ENCODE results near the gene PLTP. TPM values are rescaled to one million over a fixed set of nuclear protein-coding genes. Genes with fewer than 3 reads are reported as not detected.
"Not testable (repeated sequence)": the region's sequence is repeated elsewhere in the genome, so short reads cannot be mapped to it uniquely, and the experiment has no call there.

PLTP gene, protein sequence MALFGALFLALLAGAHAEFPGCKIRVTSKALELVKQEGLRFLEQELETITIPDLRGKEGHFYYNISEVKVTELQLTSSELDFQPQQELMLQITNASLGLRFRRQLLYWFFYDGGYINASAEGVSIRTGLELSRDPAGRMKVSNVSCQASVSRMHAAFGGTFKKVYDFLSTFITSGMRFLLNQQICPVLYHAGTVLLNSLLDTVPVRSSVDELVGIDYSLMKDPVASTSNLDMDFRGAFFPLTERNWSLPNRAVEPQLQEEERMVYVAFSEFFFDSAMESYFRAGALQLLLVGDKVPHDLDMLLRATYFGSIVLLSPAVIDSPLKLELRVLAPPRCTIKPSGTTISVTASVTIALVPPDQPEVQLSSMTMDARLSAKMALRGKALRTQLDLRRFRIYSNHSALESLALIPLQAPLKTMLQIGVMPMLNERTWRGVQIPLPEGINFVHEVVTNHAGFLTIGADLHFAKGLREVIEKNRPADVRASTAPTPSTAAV
- 1,000 to 10,000 TPM in 1 of 4 donors, 100 to 1,000 TPM in 3; 215 to 1,101 (median 301) TPM for total RNA-seq

DNA sequence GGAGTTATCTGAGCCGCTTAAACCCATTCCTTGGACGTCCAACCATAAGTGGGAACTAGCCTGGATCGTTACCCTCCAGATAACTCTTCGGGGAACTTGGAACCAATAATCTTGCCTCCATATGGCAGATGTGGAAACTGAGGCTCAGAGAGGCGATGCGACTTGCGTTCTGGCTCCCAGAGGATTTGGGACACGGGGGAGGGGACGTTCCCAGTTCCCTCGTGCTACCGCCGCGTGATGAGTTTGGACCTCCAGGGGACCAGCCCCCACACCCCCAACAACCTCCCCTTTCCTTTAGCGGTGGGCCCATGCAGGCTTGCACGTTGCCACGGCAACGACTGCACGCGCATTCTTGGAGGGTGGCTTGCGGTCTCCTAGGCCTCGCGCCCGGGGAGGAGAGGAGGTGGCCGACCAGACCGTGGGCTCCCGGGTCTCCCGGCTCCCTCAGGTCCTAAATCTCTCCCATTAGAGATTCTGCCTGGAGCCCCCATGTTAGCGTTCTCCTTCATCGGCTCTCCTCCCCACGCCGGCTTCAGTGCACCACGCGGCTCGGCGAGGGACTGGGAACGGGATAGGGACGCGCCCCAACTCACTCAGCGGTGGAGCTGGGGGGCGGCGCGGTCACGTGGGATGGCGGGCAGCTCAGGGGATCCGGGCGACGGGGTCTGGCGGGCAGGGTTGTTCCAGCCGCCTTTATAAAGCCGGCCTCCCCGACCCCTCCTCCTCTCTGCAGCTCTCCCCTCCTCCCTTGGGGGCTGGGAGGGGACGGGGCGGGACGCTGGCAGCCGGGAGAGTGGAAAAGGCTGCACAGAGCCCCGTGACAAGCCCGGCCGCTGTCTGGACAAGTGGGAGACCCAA lies at the start of gene PLTP:
Gene PLTP, minus strand, starts transcription at position 670 of the 858 bp plus-strand sequence. CDS start 703 bp downstream, outside the sequence.
- ATAC-seq (ENCODE audit: low FRiP score) (peak; percentile 33), DNase-seq (ENCODE audit: low spot score) (no peak)
- TF ChIP-seq, protein P1, sequence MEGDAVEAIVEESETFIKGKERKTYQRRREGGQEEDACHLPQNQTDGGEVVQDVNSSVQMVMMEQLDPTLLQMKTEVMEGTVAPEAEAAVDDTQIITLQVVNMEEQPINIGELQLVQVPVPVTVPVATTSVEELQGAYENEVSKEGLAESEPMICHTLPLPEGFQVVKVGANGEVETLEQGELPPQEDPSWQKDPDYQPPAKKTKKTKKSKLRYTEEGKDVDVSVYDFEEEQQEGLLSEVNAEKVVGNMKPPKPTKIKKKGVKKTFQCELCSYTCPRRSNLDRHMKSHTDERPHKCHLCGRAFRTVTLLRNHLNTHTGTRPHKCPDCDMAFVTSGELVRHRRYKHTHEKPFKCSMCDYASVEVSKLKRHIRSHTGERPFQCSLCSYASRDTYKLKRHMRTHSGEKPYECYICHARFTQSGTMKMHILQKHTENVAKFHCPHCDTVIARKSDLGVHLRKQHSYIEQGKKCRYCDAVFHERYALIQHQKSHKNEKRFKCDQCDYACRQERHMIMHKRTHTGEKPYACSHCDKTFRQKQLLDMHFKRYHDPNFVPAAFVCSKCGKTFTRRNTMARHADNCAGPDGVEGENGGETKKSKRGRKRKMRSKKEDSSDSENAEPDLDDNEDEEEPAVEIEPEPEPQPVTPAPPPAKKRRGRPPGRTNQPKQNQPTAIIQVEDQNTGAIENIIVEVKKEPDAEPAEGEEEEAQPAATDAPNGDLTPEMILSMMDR (IDR thresholded peaks at IDR 0.05): no peak

DNA sequence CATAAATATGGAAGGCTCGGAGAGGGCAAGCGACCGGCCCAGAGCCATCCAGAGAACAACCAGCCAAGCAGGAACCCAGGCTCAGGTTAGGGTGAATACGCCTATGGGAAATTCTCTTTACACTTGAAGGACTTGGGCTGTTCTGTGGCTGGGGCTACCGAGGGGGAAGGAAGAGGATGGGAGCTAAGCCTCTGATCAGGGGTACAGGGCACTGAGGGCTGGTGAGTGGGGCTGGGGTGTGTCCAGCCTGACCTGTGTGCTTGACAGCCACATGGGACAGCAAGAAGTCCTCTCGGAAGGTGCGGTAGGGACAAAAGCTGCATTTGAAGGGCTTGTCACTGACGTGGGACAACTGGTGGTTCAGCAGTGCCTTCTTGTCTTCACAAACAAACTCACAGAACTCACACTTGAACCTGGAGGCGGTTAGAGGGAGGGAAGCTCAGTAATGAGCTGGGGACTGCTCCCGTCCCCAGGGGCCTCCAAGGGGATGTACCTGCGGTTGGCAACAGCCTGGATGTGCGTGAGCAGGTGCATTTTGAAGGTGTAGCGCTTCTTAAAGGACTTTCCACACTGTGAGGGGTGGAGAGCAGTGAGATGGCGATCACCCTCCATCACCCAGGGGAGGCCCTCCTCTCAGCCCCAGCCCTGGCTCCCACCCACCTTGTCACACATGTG lies 48.1 kb upstream of the PLTP start:
- no peak for DNase-seq (ENCODE audit: low spot score)

DNA sequence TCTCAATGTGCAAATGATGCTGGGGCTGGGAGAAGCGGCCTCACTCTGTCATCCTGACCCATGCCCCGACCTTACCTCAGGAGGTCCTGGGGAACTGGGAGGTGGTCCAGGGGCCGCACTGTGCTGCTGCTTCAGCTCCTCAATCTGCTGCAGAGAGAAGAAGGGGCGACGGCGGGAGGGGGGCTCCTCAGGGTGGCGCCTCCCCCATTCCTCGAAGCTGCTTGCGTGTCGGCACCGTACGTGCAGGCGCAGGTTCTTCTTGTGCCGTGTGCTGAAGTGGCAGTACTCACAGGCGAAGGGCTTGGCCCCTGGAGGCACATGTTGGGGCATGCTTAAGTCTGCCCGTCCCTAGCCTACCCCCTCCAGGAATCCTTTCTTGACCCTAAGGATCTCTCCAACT lies 47.2 kb upstream of the PLTP start:
- no peak for DNase-seq (ENCODE audit: low spot score)
- TF ChIP-seq, protein P1 (IDR thresholded peaks at IDR 0.05): no peak

More for the DNA sequence above, 48.1 kb upstream of the PLTP start:
- ATAC-seq (ENCODE audit: low FRiP score): no peak
- TF ChIP-seq, protein P1 (IDR thresholded peaks at IDR 0.05): no peak

DNA sequence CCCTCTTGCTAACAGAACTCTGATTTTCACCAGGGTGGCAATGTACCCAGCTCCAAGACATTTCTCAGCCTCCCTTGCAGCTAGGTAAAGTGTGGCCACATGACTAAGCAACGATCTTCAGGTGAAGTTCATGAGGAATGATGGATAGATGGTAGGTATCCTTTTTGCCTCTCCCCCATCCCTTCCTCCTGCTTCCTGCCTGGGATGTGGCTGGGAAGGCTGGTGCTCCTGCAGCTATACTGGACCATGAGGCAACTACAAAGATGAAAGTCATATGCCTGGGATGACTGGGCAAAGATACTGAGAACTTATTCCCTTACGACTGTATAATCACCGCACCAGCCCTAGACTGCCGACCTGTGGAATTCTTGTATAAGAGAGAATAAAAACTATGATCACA lies 46.6 kb upstream of the PLTP start:
- TF ChIP-seq, protein P1 (IDR thresholded peaks at IDR 0.05): no peak
- DNase-seq (ENCODE audit: low spot score) (no peak), ATAC-seq (ENCODE audit: low FRiP score) (no peak)

More for the DNA sequence above, 47.2 kb upstream of the PLTP start:
- no peak for ATAC-seq (ENCODE audit: low FRiP score)

DNA sequence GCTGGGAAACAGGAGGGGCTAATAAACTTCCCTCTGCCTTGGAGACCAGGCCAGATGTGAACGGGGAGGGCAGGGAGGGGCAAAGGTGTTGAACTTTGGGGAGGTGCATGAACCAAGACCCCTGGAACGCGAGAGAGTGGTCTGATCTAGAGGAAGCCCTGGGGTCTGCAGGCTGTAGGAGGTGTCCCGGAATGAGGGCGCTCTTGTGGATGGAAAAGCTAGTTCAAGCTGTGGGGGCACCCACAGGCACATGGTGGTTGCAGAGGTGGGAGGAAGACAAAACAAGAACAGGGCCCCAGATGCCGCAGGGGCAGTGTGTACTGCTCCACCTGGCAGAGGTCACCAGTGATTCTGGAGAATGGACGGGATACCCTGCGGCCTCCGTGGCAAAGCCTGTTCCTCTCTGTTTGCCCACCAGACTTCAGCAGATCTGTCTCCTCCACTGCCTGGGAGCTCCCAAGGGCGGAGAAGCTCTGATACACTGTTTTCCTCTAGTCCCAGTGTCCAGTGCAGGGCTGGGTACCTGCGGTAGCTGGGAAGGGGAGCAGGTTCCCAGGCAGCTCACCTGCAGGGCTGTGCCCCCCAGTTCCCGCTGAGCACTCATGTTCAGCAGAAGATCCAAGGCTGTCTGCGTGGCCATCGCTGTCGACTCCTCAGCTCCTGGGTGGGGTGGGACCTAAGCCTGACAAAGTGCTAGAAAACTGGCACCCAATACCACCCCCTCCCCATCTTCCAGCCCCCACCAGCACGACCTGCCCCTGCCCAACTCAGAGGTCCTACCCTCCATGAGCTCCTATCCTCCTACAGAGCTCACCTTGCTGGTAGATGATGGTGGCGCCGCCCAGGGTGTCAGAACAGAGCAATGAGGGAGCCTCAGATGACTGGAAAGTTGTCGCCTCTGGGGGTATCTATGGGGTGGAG lies 45.3 kb upstream of the PLTP start:
- no peak for ATAC-seq (ENCODE audit: low FRiP score)
- DNase-seq (ENCODE audit: low spot score): no peak
- TF ChIP-seq, protein P1 (IDR thresholded peaks at IDR 0.05): no peak

DNA sequence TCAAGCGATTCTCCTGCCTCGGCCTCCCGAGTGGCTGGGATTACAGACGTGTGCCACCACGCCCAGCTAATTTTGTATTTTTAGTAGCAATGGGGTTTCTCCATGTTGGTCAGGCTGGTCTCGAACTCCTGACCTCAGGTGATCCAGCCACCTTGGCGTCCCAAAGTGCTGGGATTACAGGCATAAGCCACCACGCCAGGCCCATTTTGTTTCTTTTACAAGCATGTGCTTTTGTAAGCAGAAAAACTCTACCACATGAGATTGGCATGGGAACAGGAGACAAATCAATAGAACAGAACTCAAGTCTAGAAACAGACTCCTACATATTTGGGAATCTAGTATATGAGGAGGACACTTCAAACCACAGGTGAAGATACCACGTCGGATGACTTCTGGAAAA lies 44.4 kb upstream of the PLTP start:
- DNase-seq (ENCODE audit: low spot score): not testable (repeated sequence)

More for the DNA sequence above, 44.4 kb upstream of the PLTP start:
- ATAC-seq (ENCODE audit: low FRiP score): not testable (repeated sequence)
